Spleen (tissue), 7 donors: ENCODE results near the gene C19orf44.

Source experiments
- POLR2AphosphoS5 ChIP-seq, 3 donors: sonication (generic); formaldehyde crosslinking; IDR thresholded peaks; one replicate each; pipeline ENCODE4 v1.5.1; 2017; ENCODE audit warnings: antibody characterized with exemption in 3 of 3
- TF ChIP-seq, protein P1 (sequence below), 11 experiments: fragments of 200-600 bp in 7 of 11; fragments of 450-650 bp in 4 of 11; sonication (generic) in 4 of 11; IDR thresholded peaks in 8 of 11; conservative IDR thresholded peaks in 3 of 11; 1 replicate in 7 of 11; 2 replicates in 4 of 11; pipeline versions ENCODE4 v1.4.0 to v1.8.0; 2016 to 2021; ENCODE audit warnings: antibody characterized with exemption in 11 of 11, inconsistent platforms in 4 of 11, mild to moderate bottlenecking in 1 of 11
- donor health status: DM: no; HTN: no; CAD: no; lungs with moderate emphysema.
- donor health status: DM: no; HTN: no; CAD: no.
- donor health status: DM: no; HTN: no; CAD: no.

DNA sequence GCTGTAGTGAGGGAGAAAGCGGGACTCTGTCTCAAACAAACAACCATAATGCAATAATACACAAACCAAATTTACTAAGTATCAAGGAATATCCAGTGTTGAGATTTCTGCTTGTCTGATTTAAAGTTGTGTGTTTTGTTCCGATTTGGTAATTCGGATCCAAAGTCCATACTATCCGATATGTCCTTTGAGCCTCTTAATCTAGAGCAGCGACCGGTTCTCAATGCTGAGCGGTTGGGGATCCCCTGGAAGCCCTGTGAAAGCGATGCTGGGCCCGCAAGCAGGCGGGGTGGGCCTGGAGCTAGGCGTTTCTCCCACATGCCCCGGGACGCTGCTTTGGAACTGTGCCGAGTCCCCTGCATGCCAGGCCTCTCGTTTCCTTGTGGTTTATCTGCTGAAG is 20.2 kb downstream of the C19orf44 start:
- TF ChIP-seq, protein P1, sequence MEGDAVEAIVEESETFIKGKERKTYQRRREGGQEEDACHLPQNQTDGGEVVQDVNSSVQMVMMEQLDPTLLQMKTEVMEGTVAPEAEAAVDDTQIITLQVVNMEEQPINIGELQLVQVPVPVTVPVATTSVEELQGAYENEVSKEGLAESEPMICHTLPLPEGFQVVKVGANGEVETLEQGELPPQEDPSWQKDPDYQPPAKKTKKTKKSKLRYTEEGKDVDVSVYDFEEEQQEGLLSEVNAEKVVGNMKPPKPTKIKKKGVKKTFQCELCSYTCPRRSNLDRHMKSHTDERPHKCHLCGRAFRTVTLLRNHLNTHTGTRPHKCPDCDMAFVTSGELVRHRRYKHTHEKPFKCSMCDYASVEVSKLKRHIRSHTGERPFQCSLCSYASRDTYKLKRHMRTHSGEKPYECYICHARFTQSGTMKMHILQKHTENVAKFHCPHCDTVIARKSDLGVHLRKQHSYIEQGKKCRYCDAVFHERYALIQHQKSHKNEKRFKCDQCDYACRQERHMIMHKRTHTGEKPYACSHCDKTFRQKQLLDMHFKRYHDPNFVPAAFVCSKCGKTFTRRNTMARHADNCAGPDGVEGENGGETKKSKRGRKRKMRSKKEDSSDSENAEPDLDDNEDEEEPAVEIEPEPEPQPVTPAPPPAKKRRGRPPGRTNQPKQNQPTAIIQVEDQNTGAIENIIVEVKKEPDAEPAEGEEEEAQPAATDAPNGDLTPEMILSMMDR (IDR thresholded peaks at IDR 0.05 in 8 of 11, conservative IDR thresholded peaks at IDR 0.05 in 3 of 11), result no peak
- TF ChIP-seq POLR2AphosphoS5 (IDR thresholded peaks at IDR 0.05), result no peak
